Neural cell (in vitro differentiated cells): Measurements from ENCODE around the gene B4GALNT3.

Experiments used
- EP300 ChIP-seq: fragments of 450-650 bp; conservative IDR thresholded peaks from 2 replicates; pipeline ENCODE4 v1.6.1; 2014; ENCODE audit warnings: antibody characterized with exemption, mild to moderate bottlenecking, moderate library complexity; ENCODE audit not compliant: poor library complexity, severe bottlenecking
- EZH2 ChIP-seq: fragments of 200-600, 300-800 bp; shearing (Covaris generic), sonication (generic); IDR thresholded peaks from 2 replicates; pipeline ENCODE4 v1.6.1; 2014; ENCODE audit warnings: antibody characterized with exemption, low read length, borderline replicate concordance, mild to moderate bottlenecking; ENCODE audit not compliant: insufficient read depth, poor library complexity, severe bottlenecking
- TAF1 ChIP-seq: IDR thresholded peaks from 2 replicates; pipeline ENCODE4 v1.6.1; 2012; ENCODE audit warnings: low read depth
- TF ChIP-seq, protein P1 (sequence below): fragments of 450-650 bp; IDR thresholded peaks from 2 replicates; pipeline ENCODE4 v1.5.1; 2014; ENCODE audit warnings: antibody characterized with exemption, mild to moderate bottlenecking, moderate library complexity; ENCODE audit not compliant: poor library complexity, severe bottlenecking
- TF ChIP-seq, protein P2 (sequence below): IDR thresholded peaks from 2 replicates; pipeline ENCODE4 v1.6.1; 2012; ENCODE audit warnings: borderline replicate concordance

- TF ChIP-seq, protein P1, sequence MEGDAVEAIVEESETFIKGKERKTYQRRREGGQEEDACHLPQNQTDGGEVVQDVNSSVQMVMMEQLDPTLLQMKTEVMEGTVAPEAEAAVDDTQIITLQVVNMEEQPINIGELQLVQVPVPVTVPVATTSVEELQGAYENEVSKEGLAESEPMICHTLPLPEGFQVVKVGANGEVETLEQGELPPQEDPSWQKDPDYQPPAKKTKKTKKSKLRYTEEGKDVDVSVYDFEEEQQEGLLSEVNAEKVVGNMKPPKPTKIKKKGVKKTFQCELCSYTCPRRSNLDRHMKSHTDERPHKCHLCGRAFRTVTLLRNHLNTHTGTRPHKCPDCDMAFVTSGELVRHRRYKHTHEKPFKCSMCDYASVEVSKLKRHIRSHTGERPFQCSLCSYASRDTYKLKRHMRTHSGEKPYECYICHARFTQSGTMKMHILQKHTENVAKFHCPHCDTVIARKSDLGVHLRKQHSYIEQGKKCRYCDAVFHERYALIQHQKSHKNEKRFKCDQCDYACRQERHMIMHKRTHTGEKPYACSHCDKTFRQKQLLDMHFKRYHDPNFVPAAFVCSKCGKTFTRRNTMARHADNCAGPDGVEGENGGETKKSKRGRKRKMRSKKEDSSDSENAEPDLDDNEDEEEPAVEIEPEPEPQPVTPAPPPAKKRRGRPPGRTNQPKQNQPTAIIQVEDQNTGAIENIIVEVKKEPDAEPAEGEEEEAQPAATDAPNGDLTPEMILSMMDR, result no peak
- TF ChIP-seq EP300 (no peak), EZH2 (no peak), TAF1 (no peak)
- TF ChIP-seq, protein P2, sequence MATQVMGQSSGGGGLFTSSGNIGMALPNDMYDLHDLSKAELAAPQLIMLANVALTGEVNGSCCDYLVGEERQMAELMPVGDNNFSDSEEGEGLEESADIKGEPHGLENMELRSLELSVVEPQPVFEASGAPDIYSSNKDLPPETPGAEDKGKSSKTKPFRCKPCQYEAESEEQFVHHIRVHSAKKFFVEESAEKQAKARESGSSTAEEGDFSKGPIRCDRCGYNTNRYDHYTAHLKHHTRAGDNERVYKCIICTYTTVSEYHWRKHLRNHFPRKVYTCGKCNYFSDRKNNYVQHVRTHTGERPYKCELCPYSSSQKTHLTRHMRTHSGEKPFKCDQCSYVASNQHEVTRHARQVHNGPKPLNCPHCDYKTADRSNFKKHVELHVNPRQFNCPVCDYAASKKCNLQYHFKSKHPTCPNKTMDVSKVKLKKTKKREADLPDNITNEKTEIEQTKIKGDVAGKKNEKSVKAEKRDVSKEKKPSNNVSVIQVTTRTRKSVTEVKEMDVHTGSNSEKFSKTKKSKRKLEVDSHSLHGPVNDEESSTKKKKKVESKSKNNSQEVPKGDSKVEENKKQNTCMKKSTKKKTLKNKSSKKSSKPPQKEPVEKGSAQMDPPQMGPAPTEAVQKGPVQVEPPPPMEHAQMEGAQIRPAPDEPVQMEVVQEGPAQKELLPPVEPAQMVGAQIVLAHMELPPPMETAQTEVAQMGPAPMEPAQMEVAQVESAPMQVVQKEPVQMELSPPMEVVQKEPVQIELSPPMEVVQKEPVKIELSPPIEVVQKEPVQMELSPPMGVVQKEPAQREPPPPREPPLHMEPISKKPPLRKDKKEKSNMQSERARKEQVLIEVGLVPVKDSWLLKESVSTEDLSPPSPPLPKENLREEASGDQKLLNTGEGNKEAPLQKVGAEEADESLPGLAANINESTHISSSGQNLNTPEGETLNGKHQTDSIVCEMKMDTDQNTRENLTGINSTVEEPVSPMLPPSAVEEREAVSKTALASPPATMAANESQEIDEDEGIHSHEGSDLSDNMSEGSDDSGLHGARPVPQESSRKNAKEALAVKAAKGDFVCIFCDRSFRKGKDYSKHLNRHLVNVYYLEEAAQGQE, result no peak
These were observed 105.9 kb downstream of the B4GALNT3 start for GRCh38 chr12:565589-566105.
